ENCODE results near the gene EXTL2.
"Not testable (repeated sequence)": the region's sequence is repeated elsewhere in the genome, so short reads cannot be mapped to it uniquely, and the experiment has no call there.

Gene EXTL2, protein sequence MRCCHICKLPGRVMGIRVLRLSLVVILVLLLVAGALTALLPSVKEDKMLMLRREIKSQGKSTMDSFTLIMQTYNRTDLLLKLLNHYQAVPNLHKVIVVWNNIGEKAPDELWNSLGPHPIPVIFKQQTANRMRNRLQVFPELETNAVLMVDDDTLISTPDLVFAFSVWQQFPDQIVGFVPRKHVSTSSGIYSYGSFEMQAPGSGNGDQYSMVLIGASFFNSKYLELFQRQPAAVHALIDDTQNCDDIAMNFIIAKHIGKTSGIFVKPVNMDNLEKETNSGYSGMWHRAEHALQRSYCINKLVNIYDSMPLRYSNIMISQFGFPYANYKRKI

DNA sequence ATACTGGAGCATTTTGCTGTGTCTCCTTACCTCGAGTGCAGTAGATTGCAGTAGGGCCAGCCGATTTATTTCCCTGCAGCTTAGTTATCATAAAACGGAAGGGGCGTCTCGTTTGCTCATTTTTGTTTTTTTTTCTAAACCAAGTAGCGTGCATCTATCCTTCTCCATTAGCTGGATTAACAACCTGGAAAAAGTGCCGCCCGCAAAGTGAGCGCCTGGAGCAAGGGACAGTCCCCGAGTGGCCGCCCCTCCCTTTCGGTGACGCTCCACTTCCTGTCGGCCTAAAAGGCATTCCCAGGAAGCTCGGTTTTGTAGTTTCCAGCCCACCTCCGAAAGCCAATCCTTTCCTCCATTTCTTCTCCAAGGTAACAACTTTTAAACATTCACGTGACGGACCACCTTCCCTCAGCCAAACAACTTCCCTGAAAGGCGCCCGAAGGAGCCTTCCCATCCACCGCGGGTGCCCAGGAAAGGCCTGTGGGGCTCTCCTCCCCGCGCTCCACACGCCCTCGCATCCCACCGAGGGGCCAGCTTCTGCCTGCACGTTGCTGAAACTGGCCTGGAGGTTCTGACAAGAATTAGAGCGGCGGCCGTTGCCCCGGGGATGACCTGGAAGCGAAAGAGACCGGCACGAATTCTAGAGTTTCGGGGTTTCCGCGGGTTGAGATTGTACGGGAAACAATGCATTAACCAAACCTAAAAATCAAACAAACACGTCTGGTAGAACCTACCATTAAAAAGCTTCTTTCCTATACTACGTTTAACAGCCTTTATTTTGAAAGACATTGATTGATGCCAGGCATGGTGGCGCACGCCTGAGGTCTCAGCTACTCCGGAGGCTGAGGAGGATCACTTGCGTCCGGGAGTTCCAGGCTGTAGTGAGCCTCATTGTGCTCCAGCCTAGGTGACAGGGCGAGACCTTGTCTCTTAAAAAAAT lies at the start of gene EXTL2:
Gene EXTL2 (minus strand): TSS at position 240 of the 937 bp plus-strand sequence. CDS start 6,085 bp downstream, outside the sequence.
- peak; percentile 78 for DNase-seq

DNA sequence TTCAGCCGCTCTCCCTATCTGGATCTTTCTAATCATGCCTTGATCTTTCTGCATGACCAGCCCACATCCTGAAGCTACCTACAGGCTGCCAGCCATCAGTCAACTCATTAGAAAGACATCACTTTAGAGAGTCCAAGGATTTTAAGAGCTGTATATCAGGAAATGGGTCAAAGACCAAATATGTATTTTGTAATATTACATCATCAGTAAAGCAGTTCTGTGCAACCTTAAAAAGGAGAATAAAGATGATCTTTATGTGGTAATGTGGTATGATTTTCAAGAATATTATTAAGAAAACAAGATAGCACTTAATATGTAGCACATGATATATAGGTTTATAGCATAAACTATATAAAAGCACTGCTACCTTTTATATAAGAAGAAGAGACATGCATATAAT lies 48.9 kb upstream of the EXTL2 start:
- DNase-seq, result no peak

DNA sequence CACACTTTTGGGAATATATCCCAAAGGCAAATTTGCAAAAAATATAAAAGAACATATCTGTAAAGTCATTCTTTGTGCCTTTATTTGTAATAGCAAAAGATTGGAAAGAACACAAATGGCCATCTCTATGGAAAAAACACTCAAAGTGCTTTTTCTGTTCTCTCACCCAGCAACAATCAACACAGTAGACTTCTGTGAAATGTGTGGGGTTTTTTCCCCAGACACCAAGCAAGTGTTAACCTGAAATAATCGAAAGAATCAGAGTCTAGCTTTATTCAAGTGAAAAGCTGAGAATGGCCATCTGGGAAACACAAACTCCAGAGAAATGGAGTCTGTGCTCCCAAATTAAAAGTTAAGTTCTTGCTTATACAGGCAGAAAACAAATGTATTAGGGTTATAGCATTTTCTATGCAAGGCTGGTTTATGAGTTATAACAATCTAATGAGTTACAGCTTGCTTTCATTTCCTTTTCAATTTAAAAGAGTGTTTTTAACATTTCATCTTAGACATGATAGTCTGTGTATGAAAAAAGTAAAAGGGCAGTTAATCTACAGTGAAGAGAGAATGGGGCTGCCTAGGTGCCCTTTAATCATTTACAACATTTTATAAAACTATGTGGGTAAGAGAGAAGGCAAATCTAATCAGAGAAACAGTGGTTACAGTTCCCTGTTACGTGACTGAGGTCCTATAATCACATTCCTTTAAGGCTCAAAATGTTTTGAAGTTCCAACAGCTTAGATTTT lies 47.8 kb upstream of the EXTL2 start:
- no peak for DNase-seq

DNA sequence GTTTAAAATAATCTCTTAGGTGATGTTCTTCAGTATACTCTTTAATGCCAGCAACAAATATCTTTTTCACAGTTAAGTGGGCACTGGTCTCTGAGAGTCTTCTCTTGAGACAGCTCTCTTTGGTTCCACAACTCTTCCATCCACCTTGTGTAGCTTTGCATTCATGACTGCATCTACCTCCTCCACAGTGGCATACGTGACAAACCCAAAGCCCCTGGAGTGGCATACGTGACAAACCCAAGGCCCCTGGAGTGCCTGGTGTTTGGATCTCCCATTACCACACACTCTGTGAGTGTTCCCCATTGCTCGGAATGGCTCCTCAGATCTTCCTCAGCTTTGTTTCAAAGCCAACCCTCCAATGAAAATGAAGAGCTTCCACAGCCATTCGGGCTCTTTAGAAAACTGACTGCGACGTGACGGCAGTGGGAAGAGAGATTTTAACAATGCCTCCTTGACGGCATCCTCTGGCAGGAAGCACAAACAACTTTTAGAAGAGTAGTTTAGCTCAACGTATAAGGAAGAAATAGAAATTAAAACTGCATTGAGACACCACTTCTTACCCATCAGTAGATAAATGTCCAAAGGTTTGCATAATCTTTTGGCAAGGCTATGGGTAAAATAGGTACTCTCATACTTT lies 47.1 kb upstream of the EXTL2 start:
- no peak for DNase-seq

DNA sequence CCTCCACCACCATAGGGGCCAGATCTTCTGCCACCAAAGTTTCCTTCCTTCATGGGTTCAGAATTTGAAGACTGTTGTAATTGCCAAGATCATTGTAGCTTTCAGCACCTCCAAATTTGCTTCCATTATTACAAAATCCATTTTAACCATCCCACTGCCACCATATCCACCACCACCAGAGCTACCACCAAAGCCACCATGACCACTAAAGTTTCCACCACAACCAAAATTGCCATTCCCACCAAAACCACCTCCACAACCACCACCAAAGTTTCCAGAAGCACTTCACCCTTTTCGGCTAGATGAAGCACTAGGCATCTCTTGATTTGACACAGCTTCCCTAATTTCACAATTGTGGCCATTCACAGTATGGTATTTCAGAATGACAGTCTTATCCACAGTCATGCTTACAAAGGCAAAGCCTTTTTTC lies 46.5 kb upstream of the EXTL2 start:
- no peak for DNase-seq

DNA sequence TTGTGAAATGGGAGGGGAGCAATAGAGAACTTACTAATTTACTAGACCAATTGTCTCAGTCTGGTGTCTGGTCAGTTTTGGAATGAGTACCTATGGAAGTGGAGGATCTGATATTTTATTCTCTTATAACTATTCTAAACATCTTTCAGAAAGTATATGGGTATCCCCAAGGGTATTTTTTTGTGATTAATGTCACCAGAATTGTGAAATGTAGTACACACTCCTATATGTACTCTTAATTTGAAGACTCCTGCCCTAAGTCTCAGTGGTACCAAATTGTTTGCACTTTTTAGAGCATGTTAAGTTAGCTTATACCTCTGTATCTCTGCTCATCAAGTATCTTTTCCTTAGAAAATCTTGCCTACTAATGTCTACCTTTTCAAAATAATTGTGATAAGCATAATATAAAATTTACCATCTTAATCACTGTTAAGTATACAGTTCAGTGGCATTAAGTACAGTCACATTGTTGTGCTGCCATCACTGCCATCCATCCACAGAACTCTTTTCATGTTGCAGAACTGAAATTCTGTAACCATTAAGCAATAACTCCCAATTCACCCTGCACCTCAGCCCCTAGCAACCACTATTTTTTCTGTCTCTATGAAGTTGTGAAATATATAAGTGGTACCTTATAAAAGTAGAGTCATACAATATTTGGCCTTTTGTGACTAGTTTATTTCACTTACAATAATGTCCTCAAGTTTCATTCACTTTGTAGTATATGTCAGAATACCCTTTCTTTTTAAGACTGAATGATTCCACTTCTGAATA lies 41.7 kb upstream of the EXTL2 start:
- no peak for DNase-seq

DNA sequence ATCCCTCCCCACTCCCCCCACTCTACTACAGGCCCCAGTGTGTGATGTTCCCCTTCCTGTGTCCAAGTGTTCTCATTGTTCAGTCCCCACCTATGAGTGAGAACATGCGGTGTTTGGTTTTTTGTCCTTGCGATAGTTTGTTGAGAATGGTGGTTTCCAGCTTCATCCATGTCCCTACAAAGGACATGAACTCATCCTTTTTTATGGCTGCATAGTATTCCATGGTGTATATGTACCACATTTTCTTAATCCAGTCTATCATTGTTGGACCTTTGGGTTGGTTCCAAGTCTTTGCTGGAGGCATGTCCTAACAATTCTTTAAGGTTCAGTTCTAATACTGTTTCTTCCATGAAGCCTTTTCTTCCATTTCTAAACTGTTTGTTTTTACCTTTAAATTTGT lies 38.9 kb upstream of the EXTL2 start:
- DNase-seq, result not testable (repeated sequence)

DNA sequence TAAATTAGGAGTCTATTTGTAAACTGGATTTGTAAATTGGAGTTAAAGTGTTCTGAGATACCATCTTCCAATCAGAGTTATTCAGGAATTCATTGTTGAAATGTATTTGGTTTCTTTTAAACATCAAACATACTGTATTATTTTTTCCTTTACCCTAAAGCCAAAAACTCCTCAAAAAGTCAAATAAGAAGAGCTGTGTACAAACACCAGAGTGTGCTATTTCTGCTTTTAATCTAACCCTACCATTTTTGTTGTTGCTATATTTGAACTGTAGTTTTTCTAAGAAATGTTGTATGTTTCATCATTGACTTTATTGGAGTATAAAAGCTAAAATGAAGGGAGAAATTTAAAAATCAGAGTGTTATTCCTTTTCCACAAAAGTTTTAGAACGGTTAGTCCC lies 37.1 kb upstream of the EXTL2 start:
- no peak for DNase-seq

DNA sequence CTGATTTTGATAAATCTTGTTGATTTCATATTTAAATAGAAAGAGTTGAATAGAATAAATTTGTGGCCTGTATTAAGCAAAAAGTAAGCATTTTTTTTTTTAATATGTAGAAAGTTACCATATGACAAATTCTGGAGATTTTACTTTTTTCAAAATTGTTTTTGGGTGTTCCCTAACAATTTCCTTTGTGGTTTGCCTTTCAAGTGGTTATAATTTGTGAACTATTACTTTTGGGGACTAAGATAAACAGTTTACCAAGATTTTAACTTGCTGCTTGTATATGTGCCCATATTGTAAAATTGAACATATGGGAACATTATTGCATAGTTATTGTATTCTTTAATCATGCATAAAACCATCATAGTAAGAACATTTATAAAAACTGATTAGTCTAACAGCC lies 35.9 kb upstream of the EXTL2 start:
- DNase-seq, result no peak

DNA sequence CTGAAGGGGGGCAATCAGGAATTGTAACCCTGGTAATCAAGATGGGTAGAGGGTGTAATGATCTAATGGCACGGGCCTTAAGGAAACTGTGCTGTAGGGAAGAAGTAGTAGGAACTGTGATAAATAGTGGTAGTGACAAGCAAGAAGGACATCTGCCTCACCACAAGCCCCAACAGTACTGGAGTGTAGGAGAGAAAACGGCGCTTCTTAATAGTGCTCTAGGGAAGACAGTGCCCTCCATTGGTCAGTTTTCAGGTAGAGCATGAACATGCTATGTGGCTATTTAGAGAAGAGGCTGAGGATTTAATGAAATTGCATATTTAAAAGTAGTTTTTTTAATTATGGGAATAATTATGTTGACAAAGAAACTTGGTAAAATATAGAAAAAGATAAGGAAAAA lies 33.5 kb upstream of the EXTL2 start:
- no peak for DNase-seq

DNA sequence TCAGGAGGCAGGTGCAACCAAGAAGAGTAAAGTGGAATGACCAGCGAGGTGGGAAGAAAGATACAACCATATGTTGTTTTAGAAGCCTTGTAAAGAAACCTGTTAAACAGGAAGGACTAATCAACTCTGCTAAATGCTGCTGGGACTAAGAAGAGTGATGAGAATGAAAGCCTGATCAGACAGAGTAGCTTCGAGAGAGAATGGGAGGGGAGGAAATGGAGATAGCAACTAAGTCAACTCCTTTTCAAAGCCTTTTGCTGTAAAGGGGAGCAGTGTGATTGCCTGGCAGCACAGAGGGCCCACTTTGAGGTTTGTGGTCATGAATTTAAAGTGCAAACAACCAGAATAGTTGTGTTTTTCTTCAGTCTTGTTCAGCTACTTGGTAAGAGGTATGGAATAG lies 32.6 kb upstream of the EXTL2 start:
- no peak for DNase-seq

DNA sequence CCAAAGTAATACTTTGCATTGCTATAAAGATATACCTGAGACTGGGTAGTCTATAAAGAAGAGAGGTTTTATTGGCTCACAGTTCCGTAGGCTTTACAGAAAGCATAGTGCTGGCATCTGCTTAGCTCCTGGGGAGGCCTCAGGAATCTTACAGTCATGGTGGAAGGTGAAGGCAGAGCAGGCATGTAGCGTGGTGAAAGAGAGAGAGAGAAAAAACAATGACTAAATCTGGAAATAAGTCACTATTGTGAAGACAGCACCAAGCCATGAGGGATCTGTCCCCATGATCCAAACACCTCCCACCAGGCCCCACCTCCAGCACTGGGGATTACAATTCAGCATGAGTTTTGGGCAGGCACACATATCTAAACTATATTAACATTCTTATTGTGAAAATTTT lies 31.6 kb upstream of the EXTL2 start:
- DNase-seq, result no peak

DNA sequence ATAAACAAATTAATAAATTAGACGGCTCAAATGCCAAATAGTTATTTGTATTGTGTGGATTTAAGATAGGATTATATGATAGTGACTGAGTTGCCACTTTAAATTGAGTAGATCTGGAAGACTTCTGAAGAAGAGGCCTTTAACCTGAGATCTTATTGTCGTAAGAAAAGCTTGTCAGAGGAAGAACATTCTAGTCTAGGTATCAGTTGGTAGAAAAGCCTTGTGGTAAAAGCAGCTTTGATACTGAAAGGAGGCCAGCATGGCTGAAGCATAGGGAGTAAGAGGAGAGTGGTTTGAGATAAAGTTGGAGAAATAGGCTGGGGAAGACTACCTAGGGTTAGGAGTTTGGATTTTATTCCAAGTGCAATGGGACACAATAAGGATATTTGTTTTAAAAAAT lies 30.3 kb upstream of the EXTL2 start:
- DNase-seq, result no peak

DNA sequence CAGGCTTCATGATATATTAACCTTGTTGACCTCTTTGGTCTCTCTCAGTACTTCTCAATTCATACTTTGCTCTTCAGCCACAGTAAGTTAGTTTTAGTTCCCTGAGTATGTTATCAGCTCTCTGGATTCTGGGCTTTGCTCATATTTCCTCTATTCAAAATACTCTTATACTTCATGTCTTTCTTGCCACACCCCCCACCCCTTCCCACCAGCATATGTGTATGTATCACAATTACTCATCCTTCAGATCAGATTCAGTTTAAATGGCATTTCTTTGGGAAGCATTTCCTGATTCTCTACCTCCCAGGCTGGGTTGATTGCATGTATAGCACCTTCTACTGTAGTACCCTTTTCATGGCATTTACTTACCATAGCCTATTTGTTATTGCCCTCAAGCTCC lies 29.6 kb upstream of the EXTL2 start:
- no peak for DNase-seq

DNA sequence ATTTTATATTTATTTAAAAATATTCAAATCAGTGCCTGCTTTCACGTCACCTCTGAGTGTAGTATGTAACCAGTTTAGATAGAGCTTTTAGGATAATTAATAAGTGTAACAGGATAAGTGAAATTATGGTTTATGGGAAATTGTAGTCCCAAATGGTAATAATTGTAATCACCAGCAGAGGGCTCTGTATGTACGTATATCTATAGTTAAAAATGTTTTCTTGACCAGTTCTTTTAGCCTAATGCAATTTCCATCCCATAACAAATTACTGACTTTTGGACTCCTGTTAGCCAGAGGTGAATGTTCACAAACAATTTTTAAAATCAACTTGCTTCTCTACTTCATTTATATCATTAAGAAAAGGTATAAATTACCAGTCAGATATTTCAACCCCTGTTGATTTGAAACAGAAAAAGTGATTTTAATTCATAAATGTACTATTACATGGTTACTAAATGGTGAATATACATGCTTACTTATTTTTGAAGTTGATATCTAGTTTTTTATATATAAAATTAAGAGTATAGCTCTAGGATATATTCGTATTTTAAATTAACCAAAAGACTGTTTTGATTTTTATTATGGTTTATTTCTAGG lies 26.6 kb upstream of the EXTL2 start:
- peak; percentile 5 for DNase-seq

DNA sequence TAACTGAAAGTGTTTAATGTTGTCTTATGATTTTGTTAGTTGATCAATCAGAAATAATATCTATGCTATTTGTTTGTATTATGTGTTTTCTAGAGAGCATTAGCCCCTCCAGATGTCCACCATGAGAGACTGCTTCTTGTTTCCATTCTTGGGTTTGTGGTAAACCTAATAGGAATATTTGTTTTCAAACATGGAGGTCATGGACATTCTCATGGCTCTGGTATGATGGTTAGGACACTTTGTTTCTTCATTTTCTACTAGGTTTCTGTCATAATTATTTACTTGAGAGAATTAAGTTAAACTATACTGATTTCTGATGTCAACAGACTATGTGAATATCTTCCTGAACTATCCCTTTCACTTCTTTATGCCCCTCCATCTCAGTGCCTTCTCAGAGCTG lies 17.4 kb upstream of the EXTL2 start:
- DNase-seq, result no peak

DNA sequence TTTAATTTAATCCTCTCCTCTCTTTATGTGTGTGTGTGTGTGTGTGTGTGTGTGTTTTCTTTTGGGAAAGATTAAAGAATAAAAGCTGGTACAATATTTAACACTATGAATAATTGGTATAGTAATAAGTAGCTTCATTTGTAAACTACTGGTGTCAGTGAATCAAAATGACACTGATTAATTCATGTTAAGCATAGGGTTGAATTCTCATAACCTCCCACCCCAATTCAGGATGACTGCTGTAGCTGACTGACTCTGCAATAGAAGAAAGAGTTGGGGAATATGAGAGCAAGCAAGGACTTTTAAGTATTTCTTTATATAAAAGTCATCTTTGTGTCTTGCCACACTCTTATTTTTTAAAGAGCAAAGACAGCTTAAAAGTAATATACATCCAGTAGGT lies 14.4 kb upstream of the EXTL2 start:
- no peak for DNase-seq

DNA sequence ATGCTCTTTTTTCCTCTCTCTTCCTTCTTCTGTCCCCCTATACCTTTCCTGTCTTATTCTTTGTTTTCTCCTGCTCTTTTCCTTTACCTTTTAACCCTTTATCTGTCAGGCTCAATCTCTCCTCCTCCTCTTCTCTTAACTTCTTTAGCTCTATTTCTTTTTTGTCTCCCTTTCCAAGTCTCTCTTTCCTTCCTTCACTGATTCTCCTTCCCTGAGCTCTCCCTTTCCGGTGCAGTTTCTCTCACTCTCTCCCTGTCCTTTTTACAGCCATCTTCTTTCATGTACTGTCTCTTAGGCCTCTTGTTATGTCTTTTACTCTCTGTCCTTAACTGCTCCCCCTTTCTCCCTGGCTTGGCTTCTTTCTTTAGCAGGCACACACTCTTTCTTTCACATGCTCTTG lies 13.2 kb upstream of the EXTL2 start:
- no peak for DNase-seq

DNA sequence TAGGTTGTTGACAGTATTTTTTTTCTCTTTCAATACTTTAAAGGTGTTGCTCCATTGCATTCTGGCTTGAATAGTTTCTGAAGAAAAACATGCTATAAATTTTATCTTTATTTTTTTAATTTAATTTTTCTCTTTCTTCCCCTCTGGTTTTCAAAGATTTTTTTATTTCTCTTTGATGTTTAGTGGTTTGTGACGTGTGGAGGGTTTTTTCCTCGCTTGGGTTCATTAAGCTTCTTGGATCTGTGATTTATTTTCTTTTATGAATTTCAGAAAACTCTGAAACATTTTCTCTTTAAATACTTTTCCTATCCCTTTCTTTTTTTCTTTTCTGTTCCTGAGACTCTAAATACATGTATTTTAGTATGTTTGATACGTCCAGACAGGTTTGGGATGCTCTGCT lies 10.5 kb upstream of the EXTL2 start:
- DNase-seq, result no peak

DNA sequence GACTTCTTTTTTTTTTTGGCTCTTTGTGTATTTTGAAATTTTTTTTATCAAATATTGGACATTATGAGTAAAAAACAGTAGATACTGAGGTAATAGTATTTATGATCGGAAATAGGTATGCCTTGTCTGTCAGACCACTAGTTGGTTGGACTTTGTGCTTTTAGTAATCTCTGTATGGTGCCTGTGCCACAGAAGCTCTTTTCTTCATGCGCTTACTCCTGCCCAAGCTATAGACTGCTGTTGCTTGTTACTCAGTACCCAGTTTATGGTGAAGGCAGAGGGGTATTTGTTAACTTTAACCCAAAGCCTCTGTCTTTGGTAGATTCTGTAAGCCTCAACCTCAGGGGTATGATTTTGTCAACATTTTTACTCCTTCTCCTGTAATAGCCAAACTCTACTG lies 9.9 kb upstream of the EXTL2 start:
- DNase-seq, result no peak

DNA sequence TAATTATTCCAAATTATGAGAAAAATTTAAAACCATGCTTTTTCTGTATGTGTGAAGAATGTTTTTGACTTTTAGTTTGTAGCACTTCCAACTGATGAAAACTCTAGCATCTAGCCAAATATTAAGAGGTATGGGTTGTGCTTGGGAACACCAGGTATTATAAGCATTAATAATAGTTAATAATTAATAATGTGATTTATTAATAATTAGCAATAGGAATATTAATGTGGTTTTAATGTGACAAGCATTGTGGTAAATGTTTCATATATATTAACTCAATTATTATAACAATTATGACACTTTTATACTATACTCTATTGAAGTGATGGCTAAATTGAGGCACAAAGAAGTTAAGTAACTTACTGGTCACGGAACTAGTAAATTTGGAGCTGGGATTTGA lies 9.1 kb upstream of the EXTL2 start:
- no peak for DNase-seq

DNA sequence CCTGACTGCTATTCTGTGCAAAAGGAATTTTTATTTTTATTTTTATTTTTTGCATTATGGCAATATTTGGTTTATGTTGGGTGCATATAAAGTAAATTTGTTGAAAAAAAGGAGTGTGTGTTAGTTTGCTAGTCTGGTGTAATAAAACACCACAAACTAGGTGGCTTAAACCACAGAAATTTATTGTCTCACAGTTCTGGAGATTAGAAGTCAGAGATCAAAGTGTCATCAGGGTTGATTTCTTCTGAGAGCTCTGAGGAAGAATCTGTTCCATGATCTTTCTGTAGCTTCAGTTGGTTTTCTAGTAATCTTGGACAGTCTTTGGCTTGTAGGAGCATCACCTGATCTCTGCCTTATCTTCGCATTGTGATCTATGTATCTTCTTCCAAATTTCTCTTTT lies 7.7 kb upstream of the EXTL2 start:
- DNase-seq, result no peak
